Liver (tissue), 9 donors: ENCODE results near the gene CFAP61. TPM values are rescaled to one million over a fixed set of nuclear protein-coding genes. Genes with fewer than 3 reads are reported as not detected.

Source experiments
- DNase-seq: peaks from one replicate; pipeline ENCODE4 v3.0.0-alpha.2; 2017; ENCODE audit warnings: low spot score
- H3K27ac ChIP-seq, 2 donors: one replicate each; pipeline ENCODE4 v1.7.0; 2013; ENCODE audit warnings: inconsistent platforms in 2 of 2, low read length in 2 of 2, control low read depth in 1 of 2, low read depth in 1 of 2, mild to moderate bottlenecking in 1 of 2
- H3K27me3 ChIP-seq, 4 donors: one replicate each; pipeline versions ENCODE4 v1.6.1 to v1.7.0; 2013; ENCODE audit warnings: low read length in 3 of 4, inconsistent platforms in 1 of 4, mild to moderate bottlenecking in 1 of 4, moderate library complexity in 1 of 4; ENCODE audit not compliant: control insufficient read depth in 4 of 4, insufficient read depth in 4 of 4
- H3K36me3 ChIP-seq, 4 donors: one replicate each; pipeline versions ENCODE4 v1.6.1 to v1.7.0; 2013; ENCODE audit warnings: low read length in 3 of 4, mild to moderate bottlenecking in 3 of 4, low read depth in 1 of 4, moderate library complexity in 1 of 4; ENCODE audit not compliant: control insufficient read depth in 4 of 4, insufficient read depth in 3 of 4
- H3K4me1 ChIP-seq, 4 donors: one replicate each; pipeline versions ENCODE4 v1.6.1 to v1.7.0; 2013; ENCODE audit warnings: low read length in 3 of 4, mild to moderate bottlenecking in 3 of 4, moderate library complexity in 1 of 4; ENCODE audit not compliant: control insufficient read depth in 4 of 4, insufficient read depth in 4 of 4
- H3K4me3 ChIP-seq, 3 donors: one replicate each; pipeline versions ENCODE4 v1.6.1 to v1.7.0; 2013; ENCODE audit warnings: low read length in 3 of 3, control low read depth in 1 of 3, low read depth in 1 of 3, mild to moderate bottlenecking in 1 of 3
- H3K9ac ChIP-seq, 2 donors: one replicate each; pipeline ENCODE4 v1.7.0; 2013; ENCODE audit warnings: low read length in 2 of 2, mild to moderate bottlenecking in 2 of 2, moderate library complexity in 2 of 2, control low read depth in 1 of 2, low read depth in 1 of 2
- H3K9me3 ChIP-seq, 4 donors: one replicate each; pipeline versions ENCODE4 v1.6.1 to v1.7.0; 2013; ENCODE audit warnings: low read length in 3 of 4; ENCODE audit not compliant: control insufficient read depth in 4 of 4
- ATF3 ChIP-seq: IDR thresholded peaks from 2 replicates; pipeline ENCODE4 v1.6.1; 2016; ENCODE audit warnings: antibody characterized with exemption
- CTCF ChIP-seq: fragments of 150-350 bp; IDR thresholded peaks from 2 replicates; pipeline ENCODE4 v1.5.1; 2017; ENCODE audit warnings: improper control_type of control experiment, low read depth, low read length; ENCODE audit not compliant: missing input control
- EGR1 ChIP-seq, 2 donors: IDR thresholded peaks; 2 replicates each; pipeline ENCODE4 v1.6.1; 2016 to 2018; ENCODE audit warnings: antibody characterized with exemption in 2 of 2, low read depth in 2 of 2
- FOXA1 ChIP-seq: IDR thresholded peaks from 2 replicates; pipeline ENCODE4 v1.6.1; 2016; ENCODE audit warnings: antibody characterized with exemption
- FOXA2 ChIP-seq: IDR thresholded peaks from 2 replicates; pipeline ENCODE4 v1.6.1; 2016; ENCODE audit warnings: antibody characterized with exemption
- GABPA ChIP-seq, 2 donors: IDR thresholded peaks in 1 of 2; conservative IDR thresholded peaks in 1 of 2; 2 replicates each; pipeline ENCODE4 v1.6.1; 2016; ENCODE audit warnings: antibody characterized with exemption in 2 of 2, mild to moderate bottlenecking in 1 of 2, moderate library complexity in 1 of 2
- HNF4A ChIP-seq, 2 donors: conservative IDR thresholded peaks; 2 replicates each; pipeline ENCODE4 v1.6.1; 2016; ENCODE audit warnings: antibody characterized with exemption in 2 of 2, mild to moderate bottlenecking in 2 of 2
- HNF4G ChIP-seq: IDR thresholded peaks from 2 replicates; pipeline ENCODE4 v1.6.1; 2016; ENCODE audit warnings: antibody characterized with exemption
- JUND ChIP-seq, 2 donors: IDR thresholded peaks; 2 replicates each; pipeline ENCODE4 v1.6.1; 2016; ENCODE audit warnings: antibody characterized with exemption in 2 of 2
- MAX ChIP-seq: IDR thresholded peaks from 2 replicates; pipeline ENCODE4 v1.6.1; 2016; ENCODE audit warnings: antibody characterized with exemption
- NR2F2 ChIP-seq: IDR thresholded peaks from 2 replicates; pipeline ENCODE4 v1.6.1; 2016; ENCODE audit warnings: antibody characterized with exemption
- RAD21 ChIP-seq, 2 donors: IDR thresholded peaks; 2 replicates each; pipeline ENCODE4 v1.6.1; 2016; ENCODE audit warnings: antibody characterized with exemption in 2 of 2, mild to moderate bottlenecking in 2 of 2
- REST ChIP-seq: IDR thresholded peaks from 2 replicates; pipeline ENCODE4 v1.6.1; 2016; ENCODE audit warnings: antibody characterized with exemption, mild to moderate bottlenecking
- RXRA ChIP-seq, 2 donors: IDR thresholded peaks; 2 replicates each; pipeline ENCODE4 v1.6.1; 2017 to 2018; ENCODE audit warnings: antibody characterized with exemption in 2 of 2, mild to moderate bottlenecking in 1 of 2
- SP1 ChIP-seq: IDR thresholded peaks from 2 replicates; pipeline ENCODE4 v1.6.1; 2018; ENCODE audit warnings: antibody characterized with exemption, mild to moderate bottlenecking
- TAF1 ChIP-seq: conservative IDR thresholded peaks from 2 replicates; pipeline ENCODE4 v1.6.1; 2016; ENCODE audit warnings: antibody characterized with exemption, mild to moderate bottlenecking
- YY1 ChIP-seq: IDR thresholded peaks from 2 replicates; pipeline ENCODE4 v1.6.1; 2016; ENCODE audit warnings: antibody characterized with exemption, mild to moderate bottlenecking
- ZBTB33 ChIP-seq: IDR thresholded peaks from 2 replicates; pipeline ENCODE4 v1.6.1; 2016; ENCODE audit warnings: antibody characterized with exemption
- WGBS: extraction: QIAGEN DNeasy Blood & Tissue Kit; methylation state at CpG from one replicate; pipeline ENCODE4 v1.1.7; 2013; 5-methylcytosine and 5-hydroxymethylcytosine counted together
- polyA plus RNA-seq, 2 donors: library from polyadenylated mRNA; stranded (reverse) in 1 of 2; unstranded in 1 of 2; fragments of 200-250 nt in 1 of 2; fragments of >200 nt in 1 of 2; fragmentation: Nextera tagmentation in 1 of 2; extraction: Ambion mirVana in 1 of 2; gene quantifications; one replicate each; pipeline versions ENCODE4 v1.2.1 to v1.2.3, GENCODE V29; 2013 to 2015
- total RNA-seq, 2 donors: library from RNA; depleted of rRNA; stranded (reverse); fragments of >200 nt; gene quantifications; one replicate each; pipeline ENCODE4 v1.2.3, GENCODE V29; 2014
- donor health status: healthy.
- donor health status: healthy.
- donor health status: healthy.
- donor health status: healthy.
- donor health status: healthy.

Gene CFAP61
- total and polyA plus RNA-seq, 4 donors: 0.05 TPM; not detected in 3

- DNase-seq: no peak
- no peak for TF ChIP-seq YY1
- TF ChIP-seq ZBTB33: no peak
- TF ChIP-seq ATF3: no peak
- TF ChIP-seq TAF1: no peak
- TF ChIP-seq CTCF: no peak
- no peak for TF ChIP-seq RXRA (IDR thresholded peaks at IDR 0.05)
- TF ChIP-seq JUND (IDR thresholded peaks at IDR 0.05): no peak
- no peak for TF ChIP-seq SP1
- no peak for TF ChIP-seq FOXA2
- no peak for TF ChIP-seq HNF4A (conservative IDR thresholded peaks at IDR 0.05)
- no peak for TF ChIP-seq HNF4G
- no peak for TF ChIP-seq EGR1 (IDR thresholded peaks at IDR 0.05; ENCODE audit: low read depth in 2 of 2)
- no peak for TF ChIP-seq GABPA (IDR thresholded peaks at IDR 0.05 in 1 of 2, conservative IDR thresholded peaks at IDR 0.05 in 1 of 2)
- TF ChIP-seq FOXA1: no peak
- TF ChIP-seq MAX: no peak
- no peak for TF ChIP-seq NR2F2
- TF ChIP-seq REST: no peak
- H3K27ac ChIP-seq: no peak overlapping the region
- no peak overlapping the region for H3K9ac ChIP-seq
- peaks cover 0 to 3% (median under 1%) of the 10 kb centered on the region in 4 donors for H3K9me3 ChIP-seq
- no peaks in the 10 kb centered on the region for H3K36me3 ChIP-seq
- WGBS: 87% methylated on average over 2 of the region's 2 CpGs
- H3K27me3 ChIP-seq: peaks cover 0 to 7% (median 0%) of the 10 kb centered on the region in 4 donors
- H3K4me1 ChIP-seq: no peaks in the 10 kb centered on the region
- H3K4me3 ChIP-seq: no peak overlapping the region
These were observed 166.7 kb downstream of the CFAP61 start for GRCh38 chr20:20219016-20219415.

- H3K27me3 ChIP-seq: peaks cover 0 to 7% (median 0%) of the 10 kb centered on the region in 4 donors
- no peak overlapping the region for H3K4me3 ChIP-seq
- peaks cover 0 to 3% (median under 1%) of the 10 kb centered on the region in 4 donors for H3K9me3 ChIP-seq
- no peak for DNase-seq
- WGBS: 67% methylated on average over 5 of the region's 5 CpGs
- no peak overlapping the region for H3K27ac ChIP-seq
- H3K36me3 ChIP-seq: no peaks in the 10 kb centered on the region
- TF ChIP-seq RAD21 (IDR thresholded peaks at IDR 0.05): no peak
- TF ChIP-seq ZBTB33: no peak
- no peak for TF ChIP-seq RXRA (IDR thresholded peaks at IDR 0.05)
- TF ChIP-seq SP1: no peak
- no peak for TF ChIP-seq FOXA1
- no peak overlapping the region for H3K9ac ChIP-seq
- H3K4me1 ChIP-seq: no peaks in the 10 kb centered on the region
These were observed 167.8 kb downstream of the CFAP61 start for GRCh38 chr20:20220134-20220533.
